Measurements from ENCODE around the gene CCDC7. TPM values are rescaled to one million over a fixed set of nuclear protein-coding genes. Genes with fewer than 3 reads are reported as not detected.

CCDC7 gene
- total and polyA plus RNA-seq, 4 donors, result 3.5 to 84.1 (median 26.3) TPM

DNA sequence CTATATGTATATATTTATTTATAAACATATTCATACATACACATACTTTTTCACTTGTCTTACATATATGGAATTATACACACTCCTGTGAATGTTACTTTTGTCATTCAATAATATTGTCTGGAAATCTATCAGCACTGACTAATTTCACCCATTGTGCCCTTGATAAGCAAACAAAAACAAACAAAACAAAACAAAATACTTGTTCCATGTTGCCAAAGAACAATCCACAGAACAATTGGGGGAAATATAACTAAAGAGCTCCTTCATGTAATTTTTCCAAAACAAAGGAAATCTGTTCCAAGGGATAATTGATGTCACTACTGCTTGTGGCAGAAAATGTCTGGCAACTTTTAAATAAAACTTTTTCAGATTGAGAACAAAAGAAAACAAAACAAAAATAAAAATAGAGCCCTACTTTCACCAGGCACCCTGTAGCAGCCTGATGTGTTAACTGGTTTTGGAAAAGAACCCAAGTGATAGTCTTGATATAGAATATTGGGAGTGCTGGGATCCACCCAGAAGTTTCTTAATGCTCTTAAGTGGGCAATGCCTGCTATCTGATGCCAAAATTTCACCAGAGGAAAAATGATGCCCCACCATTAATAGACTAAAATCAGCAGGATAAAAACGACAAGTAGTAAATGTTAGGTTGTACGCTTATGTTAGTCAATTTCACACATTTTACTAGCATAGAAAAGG lies 34.0 kb upstream of the CCDC7 start:
- Histone ChIP-seq H3K36me3 (ENCODE audit: control insufficient read depth, insufficient read depth, low read length) (no peaks in the 10 kb centered on the region), H3K9me3 (ENCODE audit: control insufficient read depth, insufficient read depth, low read length) (no peaks in the 10 kb centered on the region), H3K27me3 (ENCODE audit: control insufficient read depth, insufficient read depth, low read length) (no peaks in the 10 kb centered on the region), H3K4me3 (ENCODE audit: low read depth, low read length) (no peak overlapping the region), H3K4me1 (ENCODE audit: control insufficient read depth, insufficient read depth, low read length) (no peaks in the 10 kb centered on the region), H3K27ac (ENCODE audit: low read depth, low read length) (no peak overlapping the region)
- no peak for DNase-seq (ENCODE audit: low read depth in 4 of 6, low spot score in 6 of 6)
- WGBS (ENCODE audit: insufficient coverage), result no CpG with 5 or more reads among the region's 2 CpGs

GRCh38 chr10:32412499-32412853 lies 33.5 kb upstream of the CCDC7 start:
- H3K9me3 ChIP-seq (ENCODE audit: control insufficient read depth, insufficient read depth, low read length), result no peaks in the 10 kb centered on the region
- H3K4me1 ChIP-seq (ENCODE audit: control insufficient read depth, insufficient read depth, low read length), result no peaks in the 10 kb centered on the region
- no peaks in the 10 kb centered on the region for H3K36me3 ChIP-seq (ENCODE audit: control insufficient read depth, insufficient read depth, low read length)
- WGBS (ENCODE audit: insufficient coverage), result no CpG with 5 or more reads among the region's 2 CpGs
- H3K27me3 ChIP-seq (ENCODE audit: control insufficient read depth, insufficient read depth, low read length), result no peaks in the 10 kb centered on the region
- H3K4me3 ChIP-seq (ENCODE audit: low read depth, low read length), result no peak overlapping the region
- DNase-seq (ENCODE audit: low read depth in 4 of 6, low spot score in 6 of 6), result no peak
- no peak overlapping the region for H3K27ac ChIP-seq (ENCODE audit: low read depth, low read length)

GRCh38 chr10:32413513-32413912 lies 32.4 kb upstream of the CCDC7 start:
- DNase-seq (ENCODE audit: low read depth in 4 of 6, low spot score in 6 of 6), result no peak
- H3K27me3 ChIP-seq (ENCODE audit: control insufficient read depth, insufficient read depth, low read length), result no peaks in the 10 kb centered on the region

DNA sequence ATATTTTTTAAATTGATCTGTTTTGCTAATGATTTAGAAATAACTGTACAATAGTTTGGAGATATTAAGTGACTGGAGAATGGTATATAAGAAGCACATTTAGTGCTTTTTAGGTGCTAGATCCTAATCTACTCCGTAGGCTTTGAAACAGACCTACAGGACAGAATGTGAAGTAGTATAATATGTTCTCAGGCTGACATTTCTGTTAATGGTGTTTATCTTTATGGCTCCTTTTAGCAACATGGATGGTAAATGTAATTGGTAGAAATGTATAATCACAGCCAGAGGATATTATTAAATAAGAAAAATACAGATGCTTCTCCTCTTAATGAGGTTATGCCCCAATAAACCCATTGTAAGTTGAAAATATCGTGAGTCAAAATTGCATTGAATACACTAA lies 30.6 kb upstream of the CCDC7 start:
- Histone ChIP-seq H3K4me3 (ENCODE audit: low read depth, low read length) (no peak overlapping the region), H3K4me1 (ENCODE audit: control insufficient read depth, insufficient read depth, low read length) (no peaks in the 10 kb centered on the region), H3K27ac (ENCODE audit: low read depth, low read length) (no peak overlapping the region), H3K27me3 (ENCODE audit: control insufficient read depth, insufficient read depth, low read length) (no peaks in the 10 kb centered on the region), H3K36me3 (ENCODE audit: control insufficient read depth, insufficient read depth, low read length) (no peaks in the 10 kb centered on the region), H3K9me3 (ENCODE audit: control insufficient read depth, insufficient read depth, low read length) (no peaks in the 10 kb centered on the region)
- DNase-seq (ENCODE audit: low read depth in 4 of 6, low spot score in 6 of 6), result peak in 1 of 6 donors; percentile 6
- 89% methylated on average over 2 of the region's 2 CpGs for WGBS (ENCODE audit: insufficient coverage)

More at GRCh38 chr10:32413513-32413912, 32.4 kb upstream of the CCDC7 start:
- Histone ChIP-seq H3K27ac (ENCODE audit: low read depth, low read length) (no peak overlapping the region), H3K36me3 (ENCODE audit: control insufficient read depth, insufficient read depth, low read length) (no peaks in the 10 kb centered on the region), H3K9me3 (ENCODE audit: control insufficient read depth, insufficient read depth, low read length) (no peaks in the 10 kb centered on the region), H3K4me1 (ENCODE audit: control insufficient read depth, insufficient read depth, low read length) (no peaks in the 10 kb centered on the region), H3K4me3 (ENCODE audit: low read depth, low read length) (no peak overlapping the region)
- no CpG with 5 or more reads among the region's 2 CpGs for WGBS (ENCODE audit: insufficient coverage)

DNA sequence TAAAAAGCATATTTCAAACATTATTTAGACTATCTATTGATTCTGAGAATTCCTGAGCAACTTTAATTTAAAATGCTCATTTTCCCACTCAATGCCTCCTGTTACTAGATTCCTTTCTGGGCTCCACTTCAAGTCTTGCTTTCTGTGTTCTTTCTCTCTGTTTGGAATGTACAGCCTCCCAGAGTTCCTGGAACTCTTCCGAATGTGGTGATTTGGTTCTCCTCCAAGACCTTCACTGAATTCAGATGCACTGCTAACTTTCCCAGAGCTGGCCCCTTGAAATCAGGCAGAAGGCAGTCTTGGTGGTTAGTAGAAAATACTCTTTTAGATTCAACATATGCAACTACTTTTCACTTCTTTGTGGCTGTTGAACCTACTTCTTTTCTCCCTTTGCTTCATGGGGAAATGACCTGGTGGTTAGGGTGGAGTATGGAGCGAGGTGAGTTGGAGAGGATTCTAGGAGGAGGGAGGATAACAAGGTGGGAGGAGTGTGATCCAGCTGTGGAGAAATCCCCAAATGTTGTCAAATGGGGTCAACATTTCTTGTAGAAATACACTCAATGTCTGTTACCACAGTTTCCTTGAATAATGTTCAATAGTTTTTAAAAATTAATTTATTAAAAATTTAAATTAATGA lies 27.9 kb upstream of the CCDC7 start:
- peak; percentile 81 to 99 (median 88) for DNase-seq (ENCODE audit: low read depth in 4 of 6, low spot score in 6 of 6)
- no peaks in the 10 kb centered on the region for H3K27me3 ChIP-seq (ENCODE audit: control insufficient read depth, insufficient read depth, low read length)
- H3K9me3 ChIP-seq (ENCODE audit: control insufficient read depth, insufficient read depth, low read length), result no peaks in the 10 kb centered on the region
- peak overlapping the region; percentile 96 for H3K27ac ChIP-seq (ENCODE audit: low read depth, low read length)
- H3K4me1 ChIP-seq (ENCODE audit: control insufficient read depth, insufficient read depth, low read length), result no peaks in the 10 kb centered on the region
- no CpG with 5 or more reads among the region's 2 CpGs for WGBS (ENCODE audit: insufficient coverage)
- no peaks in the 10 kb centered on the region for H3K36me3 ChIP-seq (ENCODE audit: control insufficient read depth, insufficient read depth, low read length)
- H3K4me3 ChIP-seq (ENCODE audit: low read depth, low read length), result peak overlapping the region; percentile 22

- Histone ChIP-seq H3K27me3 (ENCODE audit: control insufficient read depth, insufficient read depth, low read length) (no peaks in the 10 kb centered on the region), H3K36me3 (ENCODE audit: control insufficient read depth, insufficient read depth, low read length) (no peaks in the 10 kb centered on the region), H3K9me3 (ENCODE audit: control insufficient read depth, insufficient read depth, low read length) (no peaks in the 10 kb centered on the region), H3K4me3 (ENCODE audit: low read depth, low read length) (peak overlapping the region; percentile 22), H3K4me1 (ENCODE audit: control insufficient read depth, insufficient read depth, low read length) (no peaks in the 10 kb centered on the region), H3K27ac (ENCODE audit: low read depth, low read length) (peak overlapping the region; percentile 96)
- DNase-seq (ENCODE audit: low read depth in 4 of 6, low spot score in 6 of 6), result peak in 1 of 6 donors; percentile 3
- 50% methylated on average over 2 of the region's 3 CpGs for WGBS (ENCODE audit: insufficient coverage)
These were observed 27.4 kb upstream of the CCDC7 start for GRCh38 chr10:32418572-32418971.

DNA sequence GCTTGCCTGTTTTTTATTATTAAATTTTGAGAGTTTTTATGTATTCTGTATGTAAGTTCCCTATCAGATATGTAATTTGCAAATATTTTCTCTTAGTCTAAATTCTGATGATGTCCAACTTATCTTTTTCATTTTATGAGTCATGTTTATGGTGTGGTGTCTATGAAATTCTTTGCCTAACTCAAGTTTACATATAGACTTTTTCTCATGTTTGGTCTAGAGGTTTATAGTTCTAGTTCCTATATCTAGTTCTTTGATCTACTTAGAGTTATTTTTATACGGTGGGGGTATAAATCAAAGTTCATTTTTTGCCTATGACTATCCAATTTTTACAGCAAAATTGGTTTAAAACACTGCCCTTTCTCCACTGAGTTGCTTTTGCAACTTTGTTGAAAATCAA lies 26.3 kb upstream of the CCDC7 start:
- no CpG with 5 or more reads among the region's 1 CpG for WGBS (ENCODE audit: insufficient coverage)
- Histone ChIP-seq H3K27ac (ENCODE audit: low read depth, low read length) (no peak overlapping the region), H3K27me3 (ENCODE audit: control insufficient read depth, insufficient read depth, low read length) (no peaks in the 10 kb centered on the region), H3K4me1 (ENCODE audit: control insufficient read depth, insufficient read depth, low read length) (no peaks in the 10 kb centered on the region), H3K36me3 (ENCODE audit: control insufficient read depth, insufficient read depth, low read length) (no peaks in the 10 kb centered on the region), H3K9me3 (ENCODE audit: control insufficient read depth, insufficient read depth, low read length) (no peaks in the 10 kb centered on the region), H3K4me3 (ENCODE audit: low read depth, low read length) (no peak overlapping the region)
- DNase-seq (ENCODE audit: low read depth in 4 of 6, low spot score in 6 of 6), result no peak

DNA sequence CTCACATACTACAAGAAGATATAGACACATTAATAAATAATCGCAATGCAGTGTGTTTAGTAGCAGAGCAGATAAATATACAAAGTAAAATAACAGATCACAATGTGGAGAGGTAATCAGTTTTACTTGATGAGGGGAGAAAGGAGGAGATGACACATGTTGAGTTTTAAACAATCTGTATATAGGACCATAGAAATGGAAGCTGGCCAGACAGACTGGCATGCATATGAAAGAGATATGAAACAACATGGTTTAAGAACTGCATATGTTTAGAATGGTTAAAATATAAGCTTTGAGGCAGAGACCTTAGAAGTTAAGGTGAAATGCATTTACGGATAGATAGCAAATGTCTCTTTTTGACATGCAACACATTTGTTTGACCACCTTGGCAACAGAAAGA lies 19.8 kb upstream of the CCDC7 start:
- WGBS (ENCODE audit: insufficient coverage), result no CpG with 5 or more reads among the region's 2 CpGs
- H3K9me3 ChIP-seq (ENCODE audit: control insufficient read depth, insufficient read depth, low read length), result no peaks in the 10 kb centered on the region
- no peaks in the 10 kb centered on the region for H3K27me3 ChIP-seq (ENCODE audit: control insufficient read depth, insufficient read depth, low read length)
- H3K4me1 ChIP-seq (ENCODE audit: control insufficient read depth, insufficient read depth, low read length), result no peaks in the 10 kb centered on the region
- no peaks in the 10 kb centered on the region for H3K36me3 ChIP-seq (ENCODE audit: control insufficient read depth, insufficient read depth, low read length)
- no peak overlapping the region for H3K27ac ChIP-seq (ENCODE audit: low read depth, low read length)
- H3K4me3 ChIP-seq (ENCODE audit: low read depth, low read length), result no peak overlapping the region
- peak in 1 of 6 donors; percentile 75 for DNase-seq (ENCODE audit: low read depth in 4 of 6, low spot score in 6 of 6)

GRCh38 chr10:32433542-32433941 lies 12.4 kb upstream of the CCDC7 start:
- H3K27me3 ChIP-seq (ENCODE audit: control insufficient read depth, insufficient read depth, low read length), result no peaks in the 10 kb centered on the region
- no peak overlapping the region for H3K27ac ChIP-seq (ENCODE audit: low read depth, low read length)
- DNase-seq (ENCODE audit: low read depth in 4 of 6, low spot score in 6 of 6), result no peak
- H3K4me1 ChIP-seq (ENCODE audit: control insufficient read depth, insufficient read depth, low read length), result no peaks in the 10 kb centered on the region
- no peak overlapping the region for H3K4me3 ChIP-seq (ENCODE audit: low read depth, low read length)
- H3K36me3 ChIP-seq (ENCODE audit: control insufficient read depth, insufficient read depth, low read length), result no peaks in the 10 kb centered on the region
- no CpG with 5 or more reads among the region's 1 CpG for WGBS (ENCODE audit: insufficient coverage)
- peaks cover 3% of the 10 kb centered on the region for H3K9me3 ChIP-seq (ENCODE audit: control insufficient read depth, insufficient read depth, low read length)

DNA sequence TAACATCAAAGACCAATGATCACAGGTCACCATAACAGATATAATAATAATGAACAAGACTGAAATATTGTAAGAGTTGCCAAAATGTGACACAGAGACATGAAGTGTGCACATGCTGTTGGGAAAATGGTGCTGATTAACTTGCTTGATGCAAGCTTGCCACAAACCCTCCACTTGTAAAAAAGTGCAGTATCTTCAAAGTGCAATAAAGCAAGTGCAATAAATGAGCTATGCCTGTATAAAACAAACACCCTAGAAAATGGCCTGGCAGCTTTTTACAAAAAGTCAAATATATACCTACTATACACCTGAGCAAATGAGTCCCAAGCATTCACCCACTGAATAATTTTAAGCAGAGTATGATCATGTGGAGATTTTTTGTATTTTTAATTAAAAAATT lies 9.7 kb upstream of the CCDC7 start:
- no peak for DNase-seq (ENCODE audit: low read depth in 4 of 6, low spot score in 6 of 6)
- H3K4me1 ChIP-seq (ENCODE audit: control insufficient read depth, insufficient read depth, low read length), result no peaks in the 10 kb centered on the region
- H3K27ac ChIP-seq (ENCODE audit: low read depth, low read length), result no peak overlapping the region
- H3K27me3 ChIP-seq (ENCODE audit: control insufficient read depth, insufficient read depth, low read length), result no peaks in the 10 kb centered on the region
- no peak overlapping the region for H3K4me3 ChIP-seq (ENCODE audit: low read depth, low read length)
- H3K9me3 ChIP-seq (ENCODE audit: control insufficient read depth, insufficient read depth, low read length), result peaks cover 3% of the 10 kb centered on the region
- no peaks in the 10 kb centered on the region for H3K36me3 ChIP-seq (ENCODE audit: control insufficient read depth, insufficient read depth, low read length)

Measured in spinal cord (tissue), 10 donors.